ENCODE data around the gene DENND5A.

DNA sequence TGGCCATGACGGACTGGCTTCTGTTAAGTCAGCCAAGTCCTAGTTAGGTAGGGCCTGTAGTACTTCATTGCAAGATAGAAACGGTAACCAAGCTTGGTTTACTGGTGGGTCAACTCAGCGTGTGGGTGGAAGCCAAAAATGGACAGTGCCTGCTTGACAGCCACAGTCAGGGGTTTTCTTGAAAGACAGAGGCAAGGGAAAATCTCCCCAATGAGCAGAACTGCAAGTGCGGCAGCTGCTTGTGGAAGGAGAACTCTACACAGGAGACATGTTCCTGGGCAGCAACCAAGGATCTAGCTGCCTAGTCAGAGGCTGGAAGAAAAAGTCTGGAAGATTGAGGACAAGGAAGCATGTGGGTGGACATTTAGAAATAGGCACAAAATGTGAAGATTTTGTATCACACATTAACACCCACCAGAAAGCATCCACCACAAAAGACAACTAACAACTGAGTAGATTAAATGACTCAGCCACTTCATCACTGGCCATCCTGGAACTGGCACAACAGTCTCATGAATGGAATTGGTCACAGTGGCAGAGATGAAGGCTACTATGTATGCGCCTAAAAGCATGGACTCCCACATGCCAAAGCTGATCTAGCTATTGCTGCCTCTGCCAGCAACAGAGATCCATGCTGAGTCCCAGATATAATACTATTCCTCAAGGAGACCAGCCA, 132.8 kb downstream of the DENND5A start:
- no peak for TF ChIP-seq EZH2 (IDR thresholded peaks at IDR 0.05; ENCODE audit: low read length, unreplicated experiment)
- TF ChIP-seq, protein P1, sequence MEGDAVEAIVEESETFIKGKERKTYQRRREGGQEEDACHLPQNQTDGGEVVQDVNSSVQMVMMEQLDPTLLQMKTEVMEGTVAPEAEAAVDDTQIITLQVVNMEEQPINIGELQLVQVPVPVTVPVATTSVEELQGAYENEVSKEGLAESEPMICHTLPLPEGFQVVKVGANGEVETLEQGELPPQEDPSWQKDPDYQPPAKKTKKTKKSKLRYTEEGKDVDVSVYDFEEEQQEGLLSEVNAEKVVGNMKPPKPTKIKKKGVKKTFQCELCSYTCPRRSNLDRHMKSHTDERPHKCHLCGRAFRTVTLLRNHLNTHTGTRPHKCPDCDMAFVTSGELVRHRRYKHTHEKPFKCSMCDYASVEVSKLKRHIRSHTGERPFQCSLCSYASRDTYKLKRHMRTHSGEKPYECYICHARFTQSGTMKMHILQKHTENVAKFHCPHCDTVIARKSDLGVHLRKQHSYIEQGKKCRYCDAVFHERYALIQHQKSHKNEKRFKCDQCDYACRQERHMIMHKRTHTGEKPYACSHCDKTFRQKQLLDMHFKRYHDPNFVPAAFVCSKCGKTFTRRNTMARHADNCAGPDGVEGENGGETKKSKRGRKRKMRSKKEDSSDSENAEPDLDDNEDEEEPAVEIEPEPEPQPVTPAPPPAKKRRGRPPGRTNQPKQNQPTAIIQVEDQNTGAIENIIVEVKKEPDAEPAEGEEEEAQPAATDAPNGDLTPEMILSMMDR (conservative IDR thresholded peaks at IDR 0.05; ENCODE audit: low read depth, low read length), result no peak

Measured in PC-3 (cell line).